Keratinocyte (primary cell): ENCODE results near the gene PTCRA. TPM values are rescaled to one million over a fixed set of nuclear protein-coding genes. Genes with fewer than 3 reads are reported as not detected.

Experiments used
- DNase-seq: peaks from one replicate; pipeline ENCODE4 v3.0.0-alpha.2; 2011; ENCODE audit warnings: low read depth, missing footprints, low spot score
- FAIRE-seq: peaks from 2 replicates; lab custom pipeline; 2011; peaks lifted over from hg19 to GRCh38; lab: Jason Lieb, UNC
- H2AFZ ChIP-seq: 2 replicates; pipeline ENCODE4 v1.6.0; 2012; ENCODE audit warnings: low read length, control low read depth, inconsistent platforms; ENCODE audit not compliant: control insufficient read depth
- H3K27ac ChIP-seq: 2 replicates; pipeline ENCODE4 v1.5.1; 2011; ENCODE audit warnings: low read length; ENCODE audit not compliant: control insufficient read depth, insufficient read depth
- H3K27me3 ChIP-seq: 3 replicates; pipeline ENCODE4 v1.6.0; 2011; ENCODE audit warnings: low read length; ENCODE audit not compliant: control insufficient read depth, insufficient read depth; ENCODE audit errors: extremely low read depth
- H3K36me3 ChIP-seq, 2 experiments: 2 replicates in 1 of 2; 3 replicates in 1 of 2; pipeline ENCODE4 v1.5.1; 2011; ENCODE audit warnings: low read length in 2 of 2, mild to moderate bottlenecking in 1 of 2; ENCODE audit not compliant: control insufficient read depth in 2 of 2, insufficient read depth in 2 of 2; ENCODE audit errors: extremely low read depth in 1 of 2
- H3K4me1 ChIP-seq: 3 replicates; pipeline ENCODE4 v1.5.1; 2011; ENCODE audit warnings: low read length; ENCODE audit not compliant: control insufficient read depth, insufficient read depth; ENCODE audit errors: extremely low read depth
- H3K4me2 ChIP-seq: 3 replicates; pipeline ENCODE4 v1.6.0; 2011; ENCODE audit warnings: low read depth, low read length; ENCODE audit not compliant: control insufficient read depth, insufficient read depth; ENCODE audit errors: extremely low read depth
- H3K4me3 ChIP-seq, 3 experiments: fragments of 200-600 bp in 1 of 3; sonication (generic) in 1 of 3; 2 replicates in 2 of 3; 3 replicates in 1 of 3; pipeline ENCODE4 v1.5.1; 2011 to 2016; ENCODE audit warnings: low read length in 3 of 3, mild to moderate bottlenecking in 3 of 3, control low read depth in 2 of 3, inconsistent platforms in 1 of 3, low read depth in 1 of 3, mixed read lengths in 1 of 3, mixed run types in 1 of 3, moderate library complexity in 1 of 3; ENCODE audit not compliant: control insufficient read depth in 2 of 3, insufficient read depth in 2 of 3; ENCODE audit errors: extremely low read depth in 1 of 3
- H3K79me2 ChIP-seq: 2 replicates; pipeline ENCODE4 v1.6.0; 2012; ENCODE audit warnings: low read length; ENCODE audit not compliant: control insufficient read depth, insufficient read depth
- H3K9ac ChIP-seq: 3 replicates; pipeline ENCODE4 v1.6.0; 2011; ENCODE audit warnings: low read length; ENCODE audit not compliant: control insufficient read depth, insufficient read depth; ENCODE audit errors: extremely low read depth
- H3K9me1 ChIP-seq: 3 replicates; pipeline ENCODE4 v1.6.0; 2011; ENCODE audit warnings: low read length; ENCODE audit not compliant: control insufficient read depth, insufficient read depth; ENCODE audit errors: extremely low read depth
- H3K9me3 ChIP-seq: 2 replicates; pipeline ENCODE4 v1.5.1; 2012; ENCODE audit warnings: low read depth, low read length; ENCODE audit not compliant: control insufficient read depth
- H4K20me1 ChIP-seq: 3 replicates; pipeline ENCODE4 v1.6.0; 2011; ENCODE audit warnings: low read length; ENCODE audit not compliant: control insufficient read depth, insufficient read depth; ENCODE audit errors: extremely low read depth
- EZH2 ChIP-seq: IDR thresholded peaks from one replicate; pipeline ENCODE4 v1.6.1; 2012; ENCODE audit warnings: inconsistent platforms, mild to moderate bottlenecking, low read length, moderate library complexity
- dilution Hi-C: fragments of 300-500 bp; cut with MboI; formaldehyde crosslinking; loops from one replicate; pipeline ENCODE4 v1.7.0; 2020; ENCODE audit warnings: low sequenced_read_pairs; ENCODE audit not compliant: extremely low pct_ligation_motif_present
- polyA plus RNA-seq, 5 experiments: library from polyadenylated mRNA; depleted of rRNA in 3 of 5; stranded (reverse) in 3 of 5; stranded (forward) in 1 of 5; unstranded in 1 of 5; fragments of >200 nt; gene quantifications; 1 replicate in 1 of 5; 2 replicates in 3 of 5; 3 replicates in 1 of 5; pipeline versions ENCODE4 v1.2.1 to v1.2.3, GENCODE V29; 2011 to 2012; ENCODE audit warnings: missing spikeins in 2 of 5, low read depth in 1 of 5, low replicate concordance in 1 of 5
- TF ChIP-seq, protein P1 (sequence below), 3 experiments: IDR thresholded peaks in 1 of 3; conservative IDR thresholded peaks in 1 of 3; optimal IDR thresholded peaks in 1 of 3; 2 replicates in 2 of 3; 3 replicates in 1 of 3; pipeline versions ENCODE3 to v1.5.1; 2011; ENCODE audit warnings: low read length in 3 of 3, mild to moderate bottlenecking in 3 of 3, moderate library complexity in 2 of 3, control low read depth in 1 of 3, inconsistent platforms in 1 of 3; ENCODE audit not compliant: insufficient read depth in 2 of 3; ENCODE audit errors: extremely low read depth in 1 of 3

The PTCRA gene
- polyA plus RNA-seq, 1 donor (not counting 4 experiments of a cell fraction or from before 2014, with no cell fraction given): not detected

GRCh38 chr6:42959917-42960242 is 44.0 kb downstream of the PTCRA start:
- dilution Hi-C loops: no loop called here
- peak overlapping the region; percentile 34 for H3K9ac ChIP-seq
- no peaks in the 10 kb centered on the region for H4K20me1 ChIP-seq
- DNase-seq: no peak
- peaks cover 9% of the 10 kb centered on the region for H3K4me1 ChIP-seq
- no peak overlapping the region for H3K27ac ChIP-seq
- no peak for FAIRE-seq
- H3K9me3 ChIP-seq: no peaks in the 10 kb centered on the region
- peak overlapping the region; percentile 89 for H3K4me2 ChIP-seq
- H3K4me3 ChIP-seq: peak overlapping the region; percentile 35 to 69 (median 62)
- no peak for TF ChIP-seq EZH2
- TF ChIP-seq, protein P1, sequence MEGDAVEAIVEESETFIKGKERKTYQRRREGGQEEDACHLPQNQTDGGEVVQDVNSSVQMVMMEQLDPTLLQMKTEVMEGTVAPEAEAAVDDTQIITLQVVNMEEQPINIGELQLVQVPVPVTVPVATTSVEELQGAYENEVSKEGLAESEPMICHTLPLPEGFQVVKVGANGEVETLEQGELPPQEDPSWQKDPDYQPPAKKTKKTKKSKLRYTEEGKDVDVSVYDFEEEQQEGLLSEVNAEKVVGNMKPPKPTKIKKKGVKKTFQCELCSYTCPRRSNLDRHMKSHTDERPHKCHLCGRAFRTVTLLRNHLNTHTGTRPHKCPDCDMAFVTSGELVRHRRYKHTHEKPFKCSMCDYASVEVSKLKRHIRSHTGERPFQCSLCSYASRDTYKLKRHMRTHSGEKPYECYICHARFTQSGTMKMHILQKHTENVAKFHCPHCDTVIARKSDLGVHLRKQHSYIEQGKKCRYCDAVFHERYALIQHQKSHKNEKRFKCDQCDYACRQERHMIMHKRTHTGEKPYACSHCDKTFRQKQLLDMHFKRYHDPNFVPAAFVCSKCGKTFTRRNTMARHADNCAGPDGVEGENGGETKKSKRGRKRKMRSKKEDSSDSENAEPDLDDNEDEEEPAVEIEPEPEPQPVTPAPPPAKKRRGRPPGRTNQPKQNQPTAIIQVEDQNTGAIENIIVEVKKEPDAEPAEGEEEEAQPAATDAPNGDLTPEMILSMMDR (optimal IDR thresholded peaks at IDR 0.05 in 1 of 3, IDR thresholded peaks at IDR 0.05 in 1 of 3, conservative IDR thresholded peaks at IDR 0.05 in 1 of 3; ENCODE audit: extremely low read depth in 1 of 3, insufficient read depth in 2 of 3, low read length in 3 of 3): no peak
- no peaks in the 10 kb centered on the region for H3K79me2 ChIP-seq
- no peaks in the 10 kb centered on the region for H3K9me1 ChIP-seq
- H3K27me3 ChIP-seq: no peaks in the 10 kb centered on the region
- H2AFZ ChIP-seq: peak overlapping the region; percentile 60
- H3K36me3 ChIP-seq: peaks cover 4 to 12% of the 10 kb centered on the region in 2 experiments

DNA sequence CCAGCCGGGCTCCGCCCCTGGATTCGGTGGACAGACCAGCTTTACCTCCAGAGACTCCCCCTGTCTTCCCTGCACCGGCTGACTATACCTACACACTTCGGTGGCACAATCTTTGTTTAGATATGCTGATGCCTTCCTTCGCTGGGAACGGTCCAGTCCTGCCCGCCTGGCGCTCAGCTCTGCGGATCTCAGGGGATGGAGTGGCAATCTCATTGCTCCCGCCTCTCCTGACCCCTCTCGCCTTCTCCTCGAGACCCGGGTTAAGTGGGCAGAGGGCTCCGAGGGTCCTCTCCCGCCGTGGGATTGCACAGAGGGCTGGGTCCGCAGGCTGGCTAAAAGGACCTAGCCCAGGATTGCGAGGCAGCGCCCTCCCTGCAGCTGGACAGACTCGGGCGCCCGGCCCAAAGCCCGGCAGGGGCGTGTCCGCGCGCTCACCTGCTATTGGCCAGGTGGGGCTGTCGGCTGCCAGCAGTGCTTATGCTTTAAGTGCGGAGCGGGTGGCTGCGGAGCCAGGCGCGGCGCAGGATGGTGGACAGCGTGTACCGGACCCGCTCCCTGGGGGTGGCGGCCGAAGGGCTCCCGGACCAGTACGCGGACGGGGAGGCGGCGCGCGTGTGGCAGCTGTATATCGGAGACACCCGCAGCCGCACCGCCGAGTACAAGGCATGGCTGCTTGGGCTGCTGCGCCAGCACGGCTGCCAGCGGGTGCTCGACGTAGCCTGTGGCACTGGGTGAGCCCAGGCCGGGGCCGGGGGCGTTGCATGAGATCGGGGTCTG is 44.6 kb downstream of the PTCRA start, which contains the start of gene GNMT:
Gene GNMT (plus strand): TSS at position 512 of the 777 bp plus-strand sequence. CDS start 14 bp downstream, at position 526.
- Histone ChIP-seq H3K4me1 (peaks cover 9% of the 10 kb centered on the region), H3K27me3 (no peaks in the 10 kb centered on the region), H3K9ac (peak within 1 kb of the TSS; percentile 34), H3K9me3 (no peaks in the 10 kb centered on the region), H3K4me2 (peak within 1 kb of the TSS; percentile 89), H3K9me1 (no peaks in the 10 kb centered on the region), H3K79me2 (no peaks in the 10 kb centered on the region), H4K20me1 (no peaks in the 10 kb centered on the region), H3K36me3 (peaks cover 4 to 12% of the 10 kb centered on the region in 2 experiments), H2AFZ (peak within 1 kb of the TSS; percentile 69), H3K4me3 (peak within 1 kb of the TSS; percentile 35 to 69 (median 62)), H3K27ac (no peak within 1 kb of the TSS)
- no peak for FAIRE-seq
- no peak for DNase-seq
- no peak for TF ChIP-seq EZH2
- TF ChIP-seq, protein P1 (optimal IDR thresholded peaks at IDR 0.05 in 1 of 3, IDR thresholded peaks at IDR 0.05 in 1 of 3, conservative IDR thresholded peaks at IDR 0.05 in 1 of 3; ENCODE audit: extremely low read depth in 1 of 3, insufficient read depth in 2 of 3, low read length in 3 of 3): no peak
- dilution Hi-C loops: no loop called here
